K562 (cell line): Measurements from ENCODE around the gene CEP76. TPM values are rescaled to one million over a fixed set of nuclear protein-coding genes. Genes with fewer than 3 reads are reported as not detected.

Experiments
- BCL6 ChIP-seq: fragments of 250-450 bp; sonication (Bioruptor Pico); IDR thresholded peaks from 2 replicates; pipeline ENCODE4 v1.4.0; 2020
- CHD2 ChIP-seq: IDR thresholded peaks from 2 replicates; pipeline ENCODE4 v1.6.1; 2011; ENCODE audit warnings: low read depth, low read length
- ERF ChIP-seq: fragments of 450-650 bp; formaldehyde crosslinking; IDR thresholded peaks from 2 replicates; pipeline ENCODE4 v1.4.0; 2020; ENCODE audit warnings: mild to moderate bottlenecking, mixed read lengths
- MAFF ChIP-seq: IDR thresholded peaks from 2 replicates; pipeline ENCODE4 v1.6.1; 2012; ENCODE audit warnings: low read length, improper control_type of control experiment
- NUFIP1 ChIP-seq: fragments of 450-650 bp; IDR thresholded peaks from 2 replicates; pipeline ENCODE4 v1.6.1; 2018; ENCODE audit not compliant: partially characterized antibody
- PURB ChIP-seq: sonication (generic); formaldehyde crosslinking; IDR thresholded peaks from 2 replicates; pipeline ENCODE4 v1.9.0; 2021; ENCODE audit warnings: low read depth, mild to moderate bottlenecking, missing genetic modification reagents
- SAP30 ChIP-seq: fragments of 200-600 bp; sonication (generic); IDR thresholded peaks from 2 replicates; pipeline ENCODE4 v1.6.1; 2012; ENCODE audit warnings: borderline replicate concordance, low read depth, mild to moderate bottlenecking, moderate library complexity, low read length, control low read depth, inconsistent platforms; ENCODE audit not compliant: insufficient read depth, poor library complexity, severe bottlenecking
- SMARCE1 ChIP-seq: fragments of 450-650 bp; IDR thresholded peaks from 2 replicates; pipeline ENCODE4 v1.7.1; 2016; ENCODE audit warnings: mild to moderate bottlenecking
- ZZZ3 ChIP-seq: fragments of 450-650 bp; IDR thresholded peaks from 2 replicates; pipeline ENCODE4 v1.6.1; 2016; ENCODE audit warnings: antibody characterized with exemption, mild to moderate bottlenecking, moderate library complexity
- polyA plus RNA-seq, 8 experiments: library from polyadenylated mRNA; depleted of rRNA in 4 of 8; stranded (reverse) in 5 of 8; unstranded in 3 of 8; fragments of >200 nt; fragmentation: Nextera tagmentation in 2 of 8; fragmentation: Illumina TruSeq in 1 of 8; extraction: Ambion mirVana in 2 of 8; extraction: Trizol in 1 of 8; gene quantifications; 2 replicates each; pipeline versions ENCODE4 v1.2.1 to v1.2.3, GENCODE V29; 2011 to 2014; ENCODE audit warnings: inconsistent platforms in 1 of 8, missing spikeins in 1 of 8
- total RNA-seq, 7 experiments: library from RNA; depleted of rRNA in 6 of 7; stranded (reverse); fragments of >200 nt in 6 of 7; fragmentation: Illumina TruSeq in 2 of 7; extraction: Trizol in 2 of 7; gene quantifications; 2 replicates each; pipeline versions ENCODE4 v1.2.1 to v1.2.3, GENCODE V29; 2011 to 2021; ENCODE audit warnings: low replicate concordance in 1 of 7
- TF ChIP-seq, protein P1 (sequence below): fragments of 450-650 bp; IDR thresholded peaks from 2 replicates; pipeline ENCODE4 v1.6.1; 2018; ENCODE audit not compliant: partially characterized antibody
- TF ChIP-seq, protein P2 (sequence below): fragments of 450-650 bp; IDR thresholded peaks from 2 replicates; pipeline ENCODE4 v1.6.1; 2018; ENCODE audit warnings: mild to moderate bottlenecking, low read depth; ENCODE audit not compliant: partially characterized antibody
- TF ChIP-seq, protein P3 (sequence below): fragments of 450-650 bp; formaldehyde crosslinking; IDR thresholded peaks from 2 replicates; pipeline ENCODE4 v1.4.0; 2020; ENCODE audit warnings: mild to moderate bottlenecking, moderate library complexity

Gene CEP76
- total and polyA plus RNA-seq, 9 of the 15 experiments (the other 6 are each of a cell fraction or from before 2014, with no cell fraction given): 5.3 to 27.3 (median 19.3) TPM

DNA sequence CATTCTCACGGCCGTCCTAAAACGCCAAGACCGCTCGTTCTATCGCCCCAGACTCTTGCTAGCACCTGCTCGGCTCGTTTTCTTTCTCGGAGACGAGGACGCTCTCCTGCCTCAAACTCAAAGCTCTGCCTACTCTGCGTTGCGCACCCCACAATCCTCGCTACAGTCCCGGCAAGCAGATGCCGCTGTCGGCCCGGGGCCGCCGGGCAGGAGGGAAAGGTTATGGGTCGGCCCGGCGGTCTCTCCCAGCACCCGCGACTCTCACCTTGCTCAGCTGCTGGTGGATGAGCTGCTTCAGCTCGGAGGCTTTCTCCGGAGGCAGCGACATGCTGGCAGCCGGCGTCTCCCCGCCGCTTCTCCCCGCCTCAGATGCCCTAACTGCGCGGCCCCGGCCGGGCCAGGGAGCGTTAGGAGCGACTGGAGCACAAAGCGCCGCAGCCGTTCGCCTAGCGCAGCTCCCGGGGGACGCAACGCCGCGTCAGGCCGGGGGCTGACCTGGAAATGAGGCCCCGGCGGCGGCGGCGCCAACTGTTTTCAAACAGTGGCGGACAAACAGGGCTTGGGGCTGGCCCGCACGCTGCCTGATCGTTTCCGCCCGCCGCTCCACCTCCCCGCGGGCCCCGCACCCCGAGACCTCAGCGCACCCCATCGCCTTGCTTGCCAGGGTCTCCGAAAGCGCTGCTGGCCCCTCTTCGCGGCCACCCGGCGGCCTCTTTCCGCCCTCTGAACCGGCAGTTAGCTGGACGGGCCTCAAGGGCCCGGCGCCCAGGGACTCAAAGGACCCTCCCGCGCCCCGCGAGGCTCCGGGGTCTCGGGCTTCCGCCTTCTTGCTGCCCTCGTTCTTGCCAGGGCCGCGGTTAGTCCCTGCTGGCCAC, at the start of gene CEP76, which contains the start of gene PSMG2 (continued):
- TF ChIP-seq, protein P1, sequence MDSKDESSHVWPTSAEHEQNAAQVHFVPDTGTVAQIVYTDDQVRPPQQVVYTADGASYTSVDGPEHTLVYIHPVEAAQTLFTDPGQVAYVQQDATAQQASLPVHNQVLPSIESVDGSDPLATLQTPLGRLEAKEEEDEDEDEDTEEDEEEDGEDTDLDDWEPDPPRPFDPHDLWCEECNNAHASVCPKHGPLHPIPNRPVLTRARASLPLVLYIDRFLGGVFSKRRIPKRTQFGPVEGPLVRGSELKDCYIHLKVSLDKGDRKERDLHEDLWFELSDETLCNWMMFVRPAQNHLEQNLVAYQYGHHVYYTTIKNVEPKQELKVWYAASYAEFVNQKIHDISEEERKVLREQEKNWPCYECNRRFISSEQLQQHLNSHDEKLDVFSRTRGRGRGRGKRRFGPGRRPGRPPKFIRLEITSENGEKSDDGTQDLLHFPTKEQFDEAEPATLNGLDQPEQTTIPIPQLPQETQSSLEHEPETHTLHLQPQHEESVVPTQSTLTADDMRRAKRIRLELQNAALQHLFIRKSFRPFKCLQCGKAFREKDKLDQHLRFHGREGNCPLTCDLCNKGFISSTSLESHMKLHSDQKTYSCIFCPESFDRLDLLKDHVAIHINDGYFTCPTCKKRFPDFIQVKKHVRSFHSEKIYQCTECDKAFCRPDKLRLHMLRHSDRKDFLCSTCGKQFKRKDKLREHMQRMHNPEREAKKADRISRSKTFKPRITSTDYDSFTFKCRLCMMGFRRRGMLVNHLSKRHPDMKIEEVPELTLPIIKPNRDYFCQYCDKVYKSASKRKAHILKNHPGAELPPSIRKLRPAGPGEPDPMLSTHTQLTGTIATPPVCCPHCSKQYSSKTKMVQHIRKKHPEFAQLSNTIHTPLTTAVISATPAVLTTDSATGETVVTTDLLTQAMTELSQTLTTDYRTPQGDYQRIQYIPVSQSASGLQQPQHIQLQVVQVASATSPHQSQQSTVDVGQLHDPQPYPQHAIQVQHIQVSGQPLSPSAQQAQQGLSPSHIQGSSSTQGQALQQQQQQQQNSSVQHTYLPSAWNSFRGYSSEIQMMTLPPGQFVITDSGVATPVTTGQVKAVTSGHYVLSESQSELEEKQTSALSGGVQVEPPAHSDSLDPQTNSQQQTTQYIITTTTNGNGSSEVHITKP: no peak
- TF ChIP-seq, protein P2, sequence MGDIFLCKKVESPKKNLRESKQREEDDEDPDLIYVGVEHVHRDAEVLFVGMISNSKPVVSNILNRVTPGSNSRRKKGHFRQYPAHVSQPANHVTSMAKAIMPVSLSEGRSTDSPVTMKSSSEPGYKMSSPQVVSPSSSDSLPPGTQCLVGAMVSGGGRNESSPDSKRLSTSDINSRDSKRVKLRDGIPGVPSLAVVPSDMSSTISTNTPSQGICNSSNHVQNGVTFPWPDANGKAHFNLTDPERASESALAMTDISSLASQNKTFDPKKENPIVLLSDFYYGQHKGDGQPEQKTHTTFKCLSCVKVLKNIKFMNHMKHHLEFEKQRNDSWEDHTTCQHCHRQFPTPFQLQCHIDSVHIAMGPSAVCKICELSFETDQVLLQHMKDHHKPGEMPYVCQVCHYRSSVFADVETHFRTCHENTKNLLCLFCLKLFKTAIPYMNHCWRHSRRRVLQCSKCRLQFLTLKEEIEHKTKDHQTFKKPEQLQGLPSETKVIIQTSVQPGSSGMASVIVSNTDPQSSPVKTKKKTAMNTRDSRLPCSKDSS: no peak
- TF ChIP-seq PURB (CRISPR knock-in tag) (no peak), ERF (CRISPR knock-in tag) (no peak), SMARCE1 (0 out of 2 replicates have a peak, but pooled peaks have one; percentile 12), ZZZ3 (peak; percentile 70; the same call in 1 of the 2 replicates), BCL6 (CRISPR knock-in tag) (no peak), NUFIP1 (no peak), CHD2 (peak; percentile 85), SAP30 (peak; percentile 80), MAFF (no peak)
- TF ChIP-seq, protein P3, sequence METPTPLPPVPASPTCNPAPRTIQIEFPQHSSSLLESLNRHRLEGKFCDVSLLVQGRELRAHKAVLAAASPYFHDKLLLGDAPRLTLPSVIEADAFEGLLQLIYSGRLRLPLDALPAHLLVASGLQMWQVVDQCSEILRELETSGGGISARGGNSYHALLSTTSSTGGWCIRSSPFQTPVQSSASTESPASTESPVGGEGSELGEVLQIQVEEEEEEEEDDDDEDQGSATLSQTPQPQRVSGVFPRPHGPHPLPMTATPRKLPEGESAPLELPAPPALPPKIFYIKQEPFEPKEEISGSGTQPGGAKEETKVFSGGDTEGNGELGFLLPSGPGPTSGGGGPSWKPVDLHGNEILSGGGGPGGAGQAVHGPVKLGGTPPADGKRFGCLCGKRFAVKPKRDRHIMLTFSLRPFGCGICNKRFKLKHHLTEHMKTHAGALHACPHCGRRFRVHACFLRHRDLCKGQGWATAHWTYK: 0 out of 2 replicates have a peak, but pooled peaks have one; percentile 58
